Liver (tissue), 9 donors: ENCODE data around the gene G6PC1. TPM values are rescaled to one million over a fixed set of nuclear protein-coding genes. Genes with fewer than 3 reads are reported as not detected.

Source experiments
- DNase-seq: peaks from one replicate; pipeline ENCODE4 v3.0.0-alpha.2; 2017; ENCODE audit warnings: low spot score
- H3K27ac ChIP-seq, 2 donors: one replicate each; pipeline ENCODE4 v1.7.0; 2013; ENCODE audit warnings: inconsistent platforms in 2 of 2, low read length in 2 of 2, control low read depth in 1 of 2, low read depth in 1 of 2, mild to moderate bottlenecking in 1 of 2
- H3K27me3 ChIP-seq, 4 donors: one replicate each; pipeline versions ENCODE4 v1.6.1 to v1.7.0; 2013; ENCODE audit warnings: low read length in 3 of 4, inconsistent platforms in 1 of 4, mild to moderate bottlenecking in 1 of 4, moderate library complexity in 1 of 4; ENCODE audit not compliant: control insufficient read depth in 4 of 4, insufficient read depth in 4 of 4
- H3K36me3 ChIP-seq, 4 donors: one replicate each; pipeline versions ENCODE4 v1.6.1 to v1.7.0; 2013; ENCODE audit warnings: low read length in 3 of 4, mild to moderate bottlenecking in 3 of 4, low read depth in 1 of 4, moderate library complexity in 1 of 4; ENCODE audit not compliant: control insufficient read depth in 4 of 4, insufficient read depth in 3 of 4
- H3K4me1 ChIP-seq, 4 donors: one replicate each; pipeline versions ENCODE4 v1.6.1 to v1.7.0; 2013; ENCODE audit warnings: low read length in 3 of 4, mild to moderate bottlenecking in 3 of 4, moderate library complexity in 1 of 4; ENCODE audit not compliant: control insufficient read depth in 4 of 4, insufficient read depth in 4 of 4
- H3K4me3 ChIP-seq, 3 donors: one replicate each; pipeline versions ENCODE4 v1.6.1 to v1.7.0; 2013; ENCODE audit warnings: low read length in 3 of 3, control low read depth in 1 of 3, low read depth in 1 of 3, mild to moderate bottlenecking in 1 of 3
- H3K9ac ChIP-seq, 2 donors: one replicate each; pipeline ENCODE4 v1.7.0; 2013; ENCODE audit warnings: low read length in 2 of 2, mild to moderate bottlenecking in 2 of 2, moderate library complexity in 2 of 2, control low read depth in 1 of 2, low read depth in 1 of 2
- H3K9me3 ChIP-seq, 4 donors: one replicate each; pipeline versions ENCODE4 v1.6.1 to v1.7.0; 2013; ENCODE audit warnings: low read length in 3 of 4; ENCODE audit not compliant: control insufficient read depth in 4 of 4
- ATF3 ChIP-seq: IDR thresholded peaks from 2 replicates; pipeline ENCODE4 v1.6.1; 2016; ENCODE audit warnings: antibody characterized with exemption
- CTCF ChIP-seq: fragments of 150-350 bp; IDR thresholded peaks from 2 replicates; pipeline ENCODE4 v1.5.1; 2017; ENCODE audit warnings: improper control_type of control experiment, low read depth, low read length; ENCODE audit not compliant: missing input control
- EGR1 ChIP-seq, 2 donors: IDR thresholded peaks; 2 replicates each; pipeline ENCODE4 v1.6.1; 2016 to 2018; ENCODE audit warnings: antibody characterized with exemption in 2 of 2, low read depth in 2 of 2
- FOXA1 ChIP-seq: IDR thresholded peaks from 2 replicates; pipeline ENCODE4 v1.6.1; 2016; ENCODE audit warnings: antibody characterized with exemption
- FOXA2 ChIP-seq: IDR thresholded peaks from 2 replicates; pipeline ENCODE4 v1.6.1; 2016; ENCODE audit warnings: antibody characterized with exemption
- GABPA ChIP-seq, 2 donors: IDR thresholded peaks in 1 of 2; conservative IDR thresholded peaks in 1 of 2; 2 replicates each; pipeline ENCODE4 v1.6.1; 2016; ENCODE audit warnings: antibody characterized with exemption in 2 of 2, mild to moderate bottlenecking in 1 of 2, moderate library complexity in 1 of 2
- HNF4A ChIP-seq, 2 donors: conservative IDR thresholded peaks; 2 replicates each; pipeline ENCODE4 v1.6.1; 2016; ENCODE audit warnings: antibody characterized with exemption in 2 of 2, mild to moderate bottlenecking in 2 of 2
- HNF4G ChIP-seq: IDR thresholded peaks from 2 replicates; pipeline ENCODE4 v1.6.1; 2016; ENCODE audit warnings: antibody characterized with exemption
- JUND ChIP-seq, 2 donors: IDR thresholded peaks; 2 replicates each; pipeline ENCODE4 v1.6.1; 2016; ENCODE audit warnings: antibody characterized with exemption in 2 of 2
- MAX ChIP-seq: IDR thresholded peaks from 2 replicates; pipeline ENCODE4 v1.6.1; 2016; ENCODE audit warnings: antibody characterized with exemption
- NR2F2 ChIP-seq: IDR thresholded peaks from 2 replicates; pipeline ENCODE4 v1.6.1; 2016; ENCODE audit warnings: antibody characterized with exemption
- RAD21 ChIP-seq, 2 donors: IDR thresholded peaks; 2 replicates each; pipeline ENCODE4 v1.6.1; 2016; ENCODE audit warnings: antibody characterized with exemption in 2 of 2, mild to moderate bottlenecking in 2 of 2
- REST ChIP-seq: IDR thresholded peaks from 2 replicates; pipeline ENCODE4 v1.6.1; 2016; ENCODE audit warnings: antibody characterized with exemption, mild to moderate bottlenecking
- RXRA ChIP-seq, 2 donors: IDR thresholded peaks; 2 replicates each; pipeline ENCODE4 v1.6.1; 2017 to 2018; ENCODE audit warnings: antibody characterized with exemption in 2 of 2, mild to moderate bottlenecking in 1 of 2
- SP1 ChIP-seq: IDR thresholded peaks from 2 replicates; pipeline ENCODE4 v1.6.1; 2018; ENCODE audit warnings: antibody characterized with exemption, mild to moderate bottlenecking
- TAF1 ChIP-seq: conservative IDR thresholded peaks from 2 replicates; pipeline ENCODE4 v1.6.1; 2016; ENCODE audit warnings: antibody characterized with exemption, mild to moderate bottlenecking
- YY1 ChIP-seq: IDR thresholded peaks from 2 replicates; pipeline ENCODE4 v1.6.1; 2016; ENCODE audit warnings: antibody characterized with exemption, mild to moderate bottlenecking
- ZBTB33 ChIP-seq: IDR thresholded peaks from 2 replicates; pipeline ENCODE4 v1.6.1; 2016; ENCODE audit warnings: antibody characterized with exemption
- WGBS: extraction: QIAGEN DNeasy Blood & Tissue Kit; methylation state at CpG from one replicate; pipeline ENCODE4 v1.1.7; 2013; 5-methylcytosine and 5-hydroxymethylcytosine counted together
- polyA plus RNA-seq, 2 donors: library from polyadenylated mRNA; stranded (reverse) in 1 of 2; unstranded in 1 of 2; fragments of 200-250 nt in 1 of 2; fragments of >200 nt in 1 of 2; fragmentation: Nextera tagmentation in 1 of 2; extraction: Ambion mirVana in 1 of 2; gene quantifications; one replicate each; pipeline versions ENCODE4 v1.2.1 to v1.2.3, GENCODE V29; 2013 to 2015
- total RNA-seq, 2 donors: library from RNA; depleted of rRNA; stranded (reverse); fragments of >200 nt; gene quantifications; one replicate each; pipeline ENCODE4 v1.2.3, GENCODE V29; 2014
- donor health status: healthy.
- donor health status: healthy.
- donor health status: healthy.
- donor health status: healthy.
- donor health status: healthy.

Gene G6PC1
- total and polyA plus RNA-seq, 4 donors: 23.8 to 271 (median 114) TPM

GRCh38 chr17:42853004-42853403 is 47.6 kb upstream of the G6PC1 start:
- Histone ChIP-seq H3K27ac (peak overlapping the region in 1 of 2 donors; percentile 15), H3K9me3 (no peaks in the 10 kb centered on the region), H3K36me3 (no peaks in the 10 kb centered on the region), H3K4me1 (peaks cover 0 to 28% (median 25%) of the 10 kb centered on the region in 4 donors), H3K9ac (no peak overlapping the region), H3K27me3 (no peaks in the 10 kb centered on the region), H3K4me3 (peak overlapping the region in 1 of 3 donors; percentile 1)
- 70% methylated on average over 4 of the region's 4 CpGs for WGBS
- TF ChIP-seq REST: no peak
- TF ChIP-seq EGR1 (IDR thresholded peaks at IDR 0.05; ENCODE audit: low read depth in 2 of 2): no peak
- TF ChIP-seq NR2F2: no peak
- no peak for TF ChIP-seq CTCF
- no peak for TF ChIP-seq YY1
- no peak for TF ChIP-seq RXRA (IDR thresholded peaks at IDR 0.05)
- TF ChIP-seq HNF4A (conservative IDR thresholded peaks at IDR 0.05): no peak
- TF ChIP-seq GABPA (IDR thresholded peaks at IDR 0.05 in 1 of 2, conservative IDR thresholded peaks at IDR 0.05 in 1 of 2): no peak
- TF ChIP-seq MAX: no peak
- no peak for TF ChIP-seq FOXA2
- TF ChIP-seq RAD21 (IDR thresholded peaks at IDR 0.05): no peak
- TF ChIP-seq HNF4G: no peak
- no peak for TF ChIP-seq FOXA1
- no peak for TF ChIP-seq JUND (IDR thresholded peaks at IDR 0.05)
- TF ChIP-seq SP1: no peak
- TF ChIP-seq ZBTB33: no peak
- TF ChIP-seq TAF1: no peak
- no peak for TF ChIP-seq ATF3
- no peak for DNase-seq
